Measurements from ENCODE around the gene COL8A1.

Gene COL8A1

DNA sequence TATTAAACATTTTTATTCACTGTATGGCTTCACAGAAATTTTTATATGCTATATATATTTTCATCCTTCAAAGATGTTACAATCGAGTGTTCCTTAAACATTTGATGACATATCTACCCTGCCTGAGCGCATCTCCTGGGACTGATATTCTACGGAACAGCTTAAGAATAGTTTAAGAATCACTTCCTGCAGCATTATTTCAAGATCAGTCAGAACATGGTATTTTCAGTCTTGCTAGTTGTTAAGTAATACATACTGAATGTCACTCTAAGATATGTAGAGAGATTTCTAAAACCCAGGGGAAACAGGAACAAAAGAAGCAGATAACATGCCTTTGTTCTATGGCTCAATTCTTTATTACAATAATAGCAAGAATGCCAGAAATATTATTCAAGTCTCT, 8.7 kb downstream of the COL8A1 start:
- DNase-seq (ENCODE audit: insufficient read length, low spot score), result no peak
- no peak for TF ChIP-seq PAX5 (IDR thresholded peaks at IDR 0.05; ENCODE audit: insufficient read depth, low read length, severe bottlenecking)
- TF ChIP-seq POLR2A (IDR thresholded peaks at IDR 0.05; ENCODE audit: low read depth, low read length), result no peak
- no peak for TF ChIP-seq POU2F2 (IDR thresholded peaks at IDR 0.05; ENCODE audit: low read depth, low read length)
- no peak for TF ChIP-seq POLR2AphosphoS5 (IDR thresholded peaks at IDR 0.05; ENCODE audit: low read depth, low read length)
- TF ChIP-seq TAF1 (IDR thresholded peaks at IDR 0.05; ENCODE audit: low read depth, low read length), result no peak
- no peak for TF ChIP-seq SPI1 (IDR thresholded peaks at IDR 0.05; ENCODE audit: low read depth, low read length)
- no peak for FAIRE-seq

DNA sequence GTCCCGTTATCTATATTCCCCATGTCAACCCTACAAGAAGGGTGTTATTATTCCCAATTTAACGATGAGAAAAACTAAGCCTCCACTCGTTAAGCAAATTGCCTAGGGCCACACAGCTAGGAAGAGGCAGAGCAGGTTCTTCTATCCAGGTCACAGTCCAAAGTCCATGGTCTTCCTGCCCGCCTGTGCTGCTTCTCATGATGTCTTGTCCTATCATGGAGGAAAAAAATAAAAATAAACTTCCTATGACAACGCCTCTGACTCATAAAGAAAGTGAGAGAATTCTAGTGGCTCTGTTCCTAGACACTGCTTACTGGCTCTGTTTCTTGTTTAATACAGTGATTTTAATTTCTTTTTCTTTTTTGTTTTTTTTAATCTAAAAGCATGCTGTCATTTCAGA, 9.7 kb downstream of the COL8A1 start:
- DNase-seq (ENCODE audit: insufficient read length, low spot score) (no peak), FAIRE-seq (no peak)
- TF ChIP-seq POLR2AphosphoS5 (IDR thresholded peaks at IDR 0.05; ENCODE audit: low read depth, low read length), result no peak
- TF ChIP-seq TAF1 (IDR thresholded peaks at IDR 0.05; ENCODE audit: low read depth, low read length), result no peak
- no peak for TF ChIP-seq POU2F2 (IDR thresholded peaks at IDR 0.05; ENCODE audit: low read depth, low read length)
- no peak for TF ChIP-seq PAX5 (IDR thresholded peaks at IDR 0.05; ENCODE audit: insufficient read depth, low read length, severe bottlenecking)
- no peak for TF ChIP-seq POLR2A (IDR thresholded peaks at IDR 0.05; ENCODE audit: low read depth, low read length)
- TF ChIP-seq SPI1 (IDR thresholded peaks at IDR 0.05; ENCODE audit: low read depth, low read length), result no peak

DNA sequence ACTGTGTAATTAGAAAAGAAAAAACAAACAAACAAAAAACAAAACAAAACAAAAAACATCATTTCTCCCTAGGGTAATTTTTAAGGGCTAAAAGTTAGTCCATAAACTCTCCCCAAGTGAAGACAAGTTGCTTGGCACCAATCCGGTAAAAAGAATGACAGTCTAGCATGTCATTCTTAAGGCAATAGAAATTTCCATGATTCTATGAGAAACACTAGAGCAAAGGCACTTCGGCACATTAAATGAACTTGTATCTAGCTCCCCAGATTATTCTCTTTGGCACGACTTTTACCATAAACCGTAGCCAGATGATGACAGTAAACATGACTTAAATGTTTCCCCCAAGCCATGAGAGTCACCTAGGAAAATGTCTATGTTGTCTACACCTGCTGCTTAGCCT, 10.1 kb downstream of the COL8A1 start:
- TF ChIP-seq POLR2A (IDR thresholded peaks at IDR 0.05; ENCODE audit: low read depth, low read length) (no peak), SPI1 (IDR thresholded peaks at IDR 0.05; ENCODE audit: low read depth, low read length) (no peak), PAX5 (IDR thresholded peaks at IDR 0.05; ENCODE audit: insufficient read depth, low read length, severe bottlenecking) (no peak), POU2F2 (IDR thresholded peaks at IDR 0.05; ENCODE audit: low read depth, low read length) (no peak), POLR2AphosphoS5 (IDR thresholded peaks at IDR 0.05; ENCODE audit: low read depth, low read length) (no peak), TAF1 (IDR thresholded peaks at IDR 0.05; ENCODE audit: low read depth, low read length) (no peak)
- no peak for FAIRE-seq
- no peak for DNase-seq (ENCODE audit: insufficient read length, low spot score)

DNA sequence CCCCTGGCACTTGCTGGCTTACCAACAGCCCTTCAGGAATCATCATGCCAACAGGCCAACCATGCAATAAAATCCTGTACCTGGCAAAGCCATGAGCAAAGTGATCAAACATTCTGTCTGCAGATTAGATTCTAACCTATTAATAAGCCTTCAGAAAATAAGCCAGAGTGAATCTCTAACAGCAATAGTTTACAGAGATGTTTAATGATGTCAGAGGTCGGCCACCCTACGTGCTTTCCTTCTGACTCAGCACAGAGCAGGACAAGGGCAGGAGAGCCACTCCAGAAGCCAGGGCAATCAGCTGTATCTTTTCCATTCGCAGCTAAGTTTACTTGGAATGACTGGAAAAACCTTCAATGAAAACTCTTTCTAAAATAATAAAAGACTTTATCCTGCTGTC, 13.1 kb downstream of the COL8A1 start:
- FAIRE-seq (no peak), DNase-seq (ENCODE audit: insufficient read length, low spot score) (no peak)
- TF ChIP-seq POU2F2 (IDR thresholded peaks at IDR 0.05; ENCODE audit: low read depth, low read length) (no peak), POLR2A (IDR thresholded peaks at IDR 0.05; ENCODE audit: low read depth, low read length) (no peak), TAF1 (IDR thresholded peaks at IDR 0.05; ENCODE audit: low read depth, low read length) (no peak), POLR2AphosphoS5 (IDR thresholded peaks at IDR 0.05; ENCODE audit: low read depth, low read length) (no peak), PAX5 (IDR thresholded peaks at IDR 0.05; ENCODE audit: insufficient read depth, low read length, severe bottlenecking) (no peak), SPI1 (IDR thresholded peaks at IDR 0.05; ENCODE audit: low read depth, low read length) (no peak)

DNA sequence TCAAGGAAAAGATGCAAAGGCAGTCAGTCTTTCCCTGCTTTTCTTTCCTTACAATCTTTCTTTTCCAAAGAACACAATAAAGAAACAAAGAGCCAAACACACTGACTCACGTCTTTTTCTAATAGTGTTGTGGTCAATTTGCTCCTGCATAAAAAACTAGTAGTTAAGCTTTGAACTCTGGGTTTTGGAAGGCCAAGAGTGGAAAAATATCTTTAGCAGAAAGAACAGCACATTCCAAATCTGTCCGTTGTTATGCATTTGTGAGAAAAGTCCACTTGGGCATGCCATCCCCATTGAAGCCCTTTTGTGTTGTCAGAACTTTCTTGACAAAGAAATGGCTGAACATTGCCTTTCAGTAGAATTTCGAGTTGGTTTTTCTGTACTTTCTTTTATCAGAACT, 18.2 kb downstream of the COL8A1 start:
- TF ChIP-seq POLR2A (IDR thresholded peaks at IDR 0.05; ENCODE audit: low read depth, low read length) (no peak), SPI1 (IDR thresholded peaks at IDR 0.05; ENCODE audit: low read depth, low read length) (no peak), POU2F2 (IDR thresholded peaks at IDR 0.05; ENCODE audit: low read depth, low read length) (no peak), PAX5 (IDR thresholded peaks at IDR 0.05; ENCODE audit: insufficient read depth, low read length, severe bottlenecking) (no peak), POLR2AphosphoS5 (IDR thresholded peaks at IDR 0.05; ENCODE audit: low read depth, low read length) (no peak), TAF1 (IDR thresholded peaks at IDR 0.05; ENCODE audit: low read depth, low read length) (no peak)
- FAIRE-seq, result no peak
- no peak for DNase-seq (ENCODE audit: insufficient read length, low spot score)

DNA sequence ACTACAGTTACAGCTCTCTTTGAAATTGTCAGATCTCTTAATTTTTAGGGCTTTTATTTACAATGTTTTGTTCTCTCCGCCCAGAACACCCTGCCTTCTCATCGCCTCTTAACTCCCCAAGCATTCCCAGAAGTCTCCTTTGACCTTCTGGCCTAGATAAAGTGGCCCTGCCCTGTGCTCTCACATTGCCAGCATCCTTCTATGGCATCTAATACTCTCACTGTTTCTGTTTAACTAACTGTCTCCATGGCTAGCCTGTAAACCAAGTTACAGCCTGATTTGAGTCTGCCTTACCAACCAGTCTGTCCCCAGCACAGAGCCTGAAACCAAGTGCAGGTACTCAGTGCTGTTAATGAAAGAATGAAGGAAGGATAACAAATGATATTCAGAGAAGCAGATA, 19.9 kb downstream of the COL8A1 start:
- TF ChIP-seq POLR2A (IDR thresholded peaks at IDR 0.05; ENCODE audit: low read depth, low read length) (no peak), POLR2AphosphoS5 (IDR thresholded peaks at IDR 0.05; ENCODE audit: low read depth, low read length) (no peak), POU2F2 (IDR thresholded peaks at IDR 0.05; ENCODE audit: low read depth, low read length) (no peak), PAX5 (IDR thresholded peaks at IDR 0.05; ENCODE audit: insufficient read depth, low read length, severe bottlenecking) (no peak), TAF1 (IDR thresholded peaks at IDR 0.05; ENCODE audit: low read depth, low read length) (no peak), SPI1 (IDR thresholded peaks at IDR 0.05; ENCODE audit: low read depth, low read length) (no peak)
- DNase-seq (ENCODE audit: insufficient read length, low spot score) (no peak), FAIRE-seq (no peak)

DNA sequence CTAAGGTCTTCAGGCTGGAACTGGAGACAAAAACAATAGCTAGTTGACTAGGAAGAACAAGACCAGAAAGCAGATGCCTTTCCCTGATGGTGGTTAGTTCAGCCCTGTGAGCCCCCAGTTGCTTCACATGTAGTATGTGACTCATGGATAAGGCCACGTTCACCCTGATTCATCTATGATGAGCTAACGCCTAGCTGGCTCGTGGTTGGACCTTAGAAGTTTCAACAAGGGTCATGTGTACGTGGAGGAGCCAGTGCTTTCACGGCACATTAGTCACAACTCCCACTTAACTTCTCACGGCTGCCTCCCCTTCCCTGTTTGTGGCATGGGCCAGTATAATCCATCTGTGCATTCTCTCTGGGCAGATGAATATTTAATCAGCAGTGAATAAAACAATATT, 20.6 kb downstream of the COL8A1 start:
- FAIRE-seq (no peak), DNase-seq (ENCODE audit: insufficient read length, low spot score) (no peak)
- TF ChIP-seq PAX5 (IDR thresholded peaks at IDR 0.05; ENCODE audit: insufficient read depth, low read length, severe bottlenecking) (no peak), TAF1 (IDR thresholded peaks at IDR 0.05; ENCODE audit: low read depth, low read length) (no peak), SPI1 (IDR thresholded peaks at IDR 0.05; ENCODE audit: low read depth, low read length) (no peak), POLR2A (IDR thresholded peaks at IDR 0.05; ENCODE audit: low read depth, low read length) (no peak), POU2F2 (IDR thresholded peaks at IDR 0.05; ENCODE audit: low read depth, low read length) (no peak), POLR2AphosphoS5 (IDR thresholded peaks at IDR 0.05; ENCODE audit: low read depth, low read length) (no peak)

DNA sequence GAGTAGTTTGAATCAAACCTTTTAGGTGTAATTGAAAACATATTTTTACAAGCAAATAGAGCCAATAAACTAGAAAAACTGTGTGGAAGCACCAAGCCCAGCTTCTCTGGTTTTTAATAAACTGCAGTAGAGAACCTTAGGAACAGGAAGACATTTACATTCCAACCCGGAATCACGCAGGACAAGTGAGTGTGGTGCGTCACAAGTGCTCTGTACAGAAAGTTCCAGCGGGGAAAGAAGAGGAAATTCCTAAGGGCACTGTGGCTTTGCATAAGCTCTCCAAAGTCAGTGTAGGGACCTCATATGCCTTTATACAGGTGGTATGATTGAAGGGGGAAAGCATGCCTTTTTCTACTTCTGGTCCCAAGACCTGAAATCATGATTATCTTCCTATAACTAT, 21.6 kb downstream of the COL8A1 start:
- no peak for TF ChIP-seq TAF1 (IDR thresholded peaks at IDR 0.05; ENCODE audit: low read depth, low read length)
- no peak for TF ChIP-seq POU2F2 (IDR thresholded peaks at IDR 0.05; ENCODE audit: low read depth, low read length)
- TF ChIP-seq SPI1 (IDR thresholded peaks at IDR 0.05; ENCODE audit: low read depth, low read length), result no peak
- TF ChIP-seq POLR2AphosphoS5 (IDR thresholded peaks at IDR 0.05; ENCODE audit: low read depth, low read length), result no peak
- no peak for TF ChIP-seq PAX5 (IDR thresholded peaks at IDR 0.05; ENCODE audit: insufficient read depth, low read length, severe bottlenecking)
- TF ChIP-seq POLR2A (IDR thresholded peaks at IDR 0.05; ENCODE audit: low read depth, low read length), result no peak
- DNase-seq (ENCODE audit: insufficient read length, low spot score) (no peak), FAIRE-seq (no peak)

DNA sequence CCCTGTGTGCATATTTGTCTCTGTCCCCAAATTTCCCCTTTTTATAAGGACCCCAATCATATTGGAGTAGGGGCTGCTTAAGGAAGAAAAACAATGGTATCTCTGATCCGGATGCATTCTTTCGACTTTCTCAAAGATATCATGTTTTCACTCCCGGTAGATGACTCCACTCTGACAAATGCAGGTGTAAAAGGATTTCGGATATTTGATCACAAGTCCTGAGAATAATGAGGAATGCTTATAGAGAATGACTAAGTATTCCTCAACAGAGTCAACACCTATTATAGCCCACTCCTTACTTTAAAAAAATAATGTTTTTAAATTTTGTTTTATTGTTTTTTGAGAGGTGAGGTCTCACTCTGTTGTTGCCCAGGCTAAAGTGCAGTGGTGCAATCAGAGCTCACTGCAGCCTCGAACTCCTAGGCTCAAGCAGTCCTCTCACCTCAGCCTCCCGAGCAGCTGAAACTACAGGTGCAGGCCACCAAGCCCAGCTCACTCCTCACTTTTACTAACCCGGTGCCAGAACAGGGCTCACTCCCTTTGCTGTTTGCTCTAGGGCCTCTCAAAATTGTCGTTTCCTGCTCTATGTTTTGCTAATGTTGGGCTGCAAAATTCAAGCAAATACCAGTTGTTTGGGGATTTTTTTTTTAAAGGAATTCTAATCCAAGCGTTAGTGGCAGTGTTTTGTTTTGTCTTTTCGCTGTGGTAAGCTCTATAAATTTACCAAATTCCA, 24.6 kb downstream of the COL8A1 start:
- TF ChIP-seq POU2F2 (IDR thresholded peaks at IDR 0.05; ENCODE audit: low read depth, low read length) (no peak), SPI1 (IDR thresholded peaks at IDR 0.05; ENCODE audit: low read depth, low read length) (no peak), TAF1 (IDR thresholded peaks at IDR 0.05; ENCODE audit: low read depth, low read length) (no peak), POLR2A (IDR thresholded peaks at IDR 0.05; ENCODE audit: low read depth, low read length) (no peak), POLR2AphosphoS5 (IDR thresholded peaks at IDR 0.05; ENCODE audit: low read depth, low read length) (no peak)
- FAIRE-seq (no peak), DNase-seq (ENCODE audit: insufficient read length, low spot score) (no peak)
